ENCODE measurements around the gene NPR1. TPM values are rescaled to one million over a fixed set of nuclear protein-coding genes. Genes with fewer than 3 reads are reported as not detected.

NPR1 gene
- total and polyA plus RNA-seq, 10 donors, result 0.83 to 5.1 (median 2.7) TPM

GRCh38 chr1:153696741-153697140, 18.3 kb downstream of the NPR1 start:
- no peak for DNase-seq
- no peak overlapping the region for H3K4me3 ChIP-seq
- TF ChIP-seq, protein P1, sequence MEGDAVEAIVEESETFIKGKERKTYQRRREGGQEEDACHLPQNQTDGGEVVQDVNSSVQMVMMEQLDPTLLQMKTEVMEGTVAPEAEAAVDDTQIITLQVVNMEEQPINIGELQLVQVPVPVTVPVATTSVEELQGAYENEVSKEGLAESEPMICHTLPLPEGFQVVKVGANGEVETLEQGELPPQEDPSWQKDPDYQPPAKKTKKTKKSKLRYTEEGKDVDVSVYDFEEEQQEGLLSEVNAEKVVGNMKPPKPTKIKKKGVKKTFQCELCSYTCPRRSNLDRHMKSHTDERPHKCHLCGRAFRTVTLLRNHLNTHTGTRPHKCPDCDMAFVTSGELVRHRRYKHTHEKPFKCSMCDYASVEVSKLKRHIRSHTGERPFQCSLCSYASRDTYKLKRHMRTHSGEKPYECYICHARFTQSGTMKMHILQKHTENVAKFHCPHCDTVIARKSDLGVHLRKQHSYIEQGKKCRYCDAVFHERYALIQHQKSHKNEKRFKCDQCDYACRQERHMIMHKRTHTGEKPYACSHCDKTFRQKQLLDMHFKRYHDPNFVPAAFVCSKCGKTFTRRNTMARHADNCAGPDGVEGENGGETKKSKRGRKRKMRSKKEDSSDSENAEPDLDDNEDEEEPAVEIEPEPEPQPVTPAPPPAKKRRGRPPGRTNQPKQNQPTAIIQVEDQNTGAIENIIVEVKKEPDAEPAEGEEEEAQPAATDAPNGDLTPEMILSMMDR (IDR thresholded peaks at IDR 0.05 in 8 of 11, conservative IDR thresholded peaks at IDR 0.05 in 3 of 11), result no peak
- TF ChIP-seq POLR2AphosphoS5 (IDR thresholded peaks at IDR 0.05) (no peak), POLR2A (IDR thresholded peaks at IDR 0.05) (no peak)
- no peaks in the 10 kb centered on the region for H3K36me3 ChIP-seq
- intact Hi-C loops (cut with DNase I; ENCODE audit: low total_unique reads), result no loop called here
- no peaks in the 10 kb centered on the region for H3K9me3 ChIP-seq
- no peaks in the 10 kb centered on the region for H3K27me3 ChIP-seq (replicated peaks in 1 of 7)
- H3K27ac ChIP-seq, result peak overlapping the region in 5 of 8 donors; percentile 83 to 88 (median 86)
- 87 to 92% (median 89%) methylated on average over 8 of the region's 8 CpGs for WGBS, 5 donors
- peaks cover 9 to 24% (median 16%) of the 10 kb centered on the region in 6 donors for H3K4me1 ChIP-seq

DNA sequence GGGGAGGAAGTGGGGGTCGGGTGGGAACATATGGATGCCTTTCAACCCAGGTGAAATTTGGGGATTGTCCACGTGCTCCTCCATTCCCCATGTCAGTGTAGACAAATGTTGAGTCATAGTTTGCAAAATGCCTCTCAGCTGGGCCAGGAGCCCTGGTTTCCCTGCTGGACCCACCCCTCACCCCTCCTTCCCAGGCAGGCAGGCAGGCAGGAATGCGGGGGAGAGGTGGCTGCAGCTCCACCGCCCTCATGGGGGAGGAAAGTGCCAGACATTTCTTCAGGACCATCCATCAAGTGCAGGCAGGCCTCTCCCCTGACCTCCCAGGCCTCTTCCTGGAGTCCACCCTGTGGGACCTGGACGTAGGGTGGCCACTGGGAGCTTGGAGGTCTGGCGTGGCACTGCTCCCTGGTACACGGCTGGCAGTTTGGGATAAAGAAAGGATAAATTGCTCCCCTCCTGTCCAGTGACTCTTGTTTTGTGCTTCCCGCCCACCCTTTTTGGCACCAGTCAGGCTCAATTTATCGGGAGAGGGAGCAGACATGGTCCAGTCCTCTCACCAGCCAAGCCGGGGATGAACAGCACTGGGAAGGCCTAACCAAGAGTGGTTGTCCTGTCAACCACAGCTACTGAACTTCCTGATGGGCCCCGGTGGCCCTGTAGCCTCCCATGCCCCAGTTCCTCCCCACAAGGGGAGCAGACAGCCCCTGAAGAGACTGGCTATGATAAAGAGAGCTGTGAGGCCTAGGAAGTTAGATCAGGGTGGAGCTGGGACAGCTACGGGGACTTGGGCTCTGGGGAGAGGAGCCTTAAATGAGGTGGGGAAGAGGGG, 18.9 kb downstream of the NPR1 start:
- intact Hi-C loops (cut with DNase I; ENCODE audit: low total_unique reads), result no loop called here
- TF ChIP-seq POLR2A (IDR thresholded peaks at IDR 0.05) (no peak), POLR2AphosphoS5 (IDR thresholded peaks at IDR 0.05) (peak; percentile 44 to 77 (median 77))
- WGBS, 5 donors, result 57 to 71% (median 64%) methylated on average over 11 to 12 of the region's 12 CpGs
- no peak for DNase-seq
- no peaks in the 10 kb centered on the region for H3K27me3 ChIP-seq (replicated peaks in 1 of 7)
- H3K36me3 ChIP-seq, result no peaks in the 10 kb centered on the region
- no peaks in the 10 kb centered on the region for H3K9me3 ChIP-seq
- H3K27ac ChIP-seq, result peak overlapping the region; percentile 80 to 88 (median 85)
- peaks cover 9 to 24% (median 16%) of the 10 kb centered on the region in 6 donors for H3K4me1 ChIP-seq
- H3K4me3 ChIP-seq, result peak overlapping the region in 2 of 8 donors; percentile 20 to 23

- Histone ChIP-seq H3K36me3 (no peaks in the 10 kb centered on the region), H3K4me1 (peaks cover 9 to 24% (median 16%) of the 10 kb centered on the region in 6 donors), H3K27ac (peak overlapping the region; percentile 80 to 88 (median 85)), H3K9me3 (no peaks in the 10 kb centered on the region), H3K27me3 (replicated peaks in 1 of 7) (no peaks in the 10 kb centered on the region), H3K4me3 (peak overlapping the region in 4 of 8 donors; percentile 11 to 50 (median 22))
- DNase-seq, result peak; percentile 78
- intact Hi-C loops (cut with DNase I; ENCODE audit: low total_unique reads), result no loop called here
- 18 to 31% (median 20%) methylated on average over 22 to 29 of the region's 29 CpGs for WGBS, 5 donors
- TF ChIP-seq POLR2A (IDR thresholded peaks at IDR 0.05) (no peak), POLR2AphosphoS5 (IDR thresholded peaks at IDR 0.05) (peak in 2 of 3 donors; percentile 58 to 68)
Measured at GRCh38 chr1:153698020-153698922, 19.8 kb downstream of the NPR1 start.

DNA sequence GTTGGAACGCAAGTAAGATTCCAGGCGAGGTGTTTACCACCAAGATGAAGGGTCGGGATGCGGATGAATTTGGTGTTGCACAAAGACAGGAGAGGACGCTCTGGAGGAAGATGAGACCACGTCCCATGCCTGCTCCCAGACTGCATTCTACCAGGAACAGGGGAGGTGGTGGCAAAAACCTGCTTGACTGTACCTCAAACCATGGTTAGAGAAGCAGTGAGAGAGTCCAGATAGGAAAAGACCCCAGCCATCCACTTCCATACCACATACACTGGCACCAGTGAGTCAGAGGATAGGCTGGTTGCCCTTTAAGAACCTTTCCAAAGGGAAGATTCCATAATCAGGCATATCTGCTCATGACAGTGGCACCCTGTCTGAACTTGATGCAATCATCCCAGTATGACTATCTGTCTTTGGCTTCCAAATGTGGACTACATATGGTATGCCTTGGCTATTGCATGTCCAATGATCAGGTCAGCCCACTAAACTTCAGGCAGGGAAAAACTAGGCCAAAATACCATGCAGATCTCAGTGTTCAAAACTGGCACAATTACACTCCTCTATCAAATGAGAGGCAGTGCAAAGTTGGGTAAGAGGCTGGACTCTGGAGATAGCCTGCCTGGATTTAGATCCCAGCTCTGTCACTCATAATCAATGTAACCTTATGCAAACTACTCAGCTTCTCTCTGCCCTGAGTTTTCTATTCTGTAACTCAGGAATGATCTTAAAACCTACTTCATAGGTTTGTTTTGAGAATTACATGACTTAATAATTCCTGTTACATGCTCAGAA, 20.6 kb downstream of the NPR1 start:
- no peak overlapping the region for H3K4me3 ChIP-seq

More for the DNA sequence above, 20.6 kb downstream of the NPR1 start:
- intact Hi-C loops (cut with DNase I; ENCODE audit: low total_unique reads), result no loop called here
- TF ChIP-seq POLR2A (IDR thresholded peaks at IDR 0.05) (no peak), POLR2AphosphoS5 (IDR thresholded peaks at IDR 0.05) (no peak)
- TF ChIP-seq, protein P1 (IDR thresholded peaks at IDR 0.05 in 8 of 11, conservative IDR thresholded peaks at IDR 0.05 in 3 of 11), result no peak
- Histone ChIP-seq H3K27ac (peak overlapping the region; percentile 80 to 88 (median 85)), H3K27me3 (replicated peaks in 1 of 7) (no peaks in the 10 kb centered on the region), H3K4me1 (peaks cover 9 to 24% (median 16%) of the 10 kb centered on the region in 6 donors), H3K9me3 (no peaks in the 10 kb centered on the region), H3K36me3 (no peaks in the 10 kb centered on the region)
- DNase-seq, result no peak
- 83 to 94% (median 92%) methylated on average over 6 of the region's 6 CpGs for WGBS, 5 donors
